Measurements from ENCODE around the gene LXN.

LXN gene

GRCh38 chr3:158642474-158643210 is 29.8 kb downstream of the LXN start:
- H3K9me3 ChIP-seq (ENCODE audit: insufficient read depth, low read depth, low read length): no peaks in the 10 kb centered on the region
- no peak overlapping the region for H3K4me3 ChIP-seq (ENCODE audit: low read length)
- no peaks in the 10 kb centered on the region for H3K27me3 ChIP-seq (ENCODE audit: insufficient read depth, low read length)
- H3K27ac ChIP-seq (ENCODE audit: low read depth, low read length): no peak overlapping the region
- H3K9ac ChIP-seq (ENCODE audit: low read depth, low read length): no peak overlapping the region
- 92% methylated on average over 6 of the region's 6 CpGs for WGBS
- H3K36me3 ChIP-seq (ENCODE audit: insufficient read depth, low read length): peaks cover 18% of the 10 kb centered on the region
- no peaks in the 10 kb centered on the region for H3K4me1 ChIP-seq (ENCODE audit: insufficient read depth, low read length)

- Histone ChIP-seq H3K27ac (ENCODE audit: low read depth, low read length) (no peak overlapping the region), H3K27me3 (ENCODE audit: insufficient read depth, low read length) (no peaks in the 10 kb centered on the region), H3K4me3 (ENCODE audit: low read length) (no peak overlapping the region), H3K9ac (ENCODE audit: low read depth, low read length) (no peak overlapping the region), H3K36me3 (ENCODE audit: insufficient read depth, low read length) (peaks cover 11% of the 10 kb centered on the region), H3K4me1 (ENCODE audit: insufficient read depth, low read length) (no peaks in the 10 kb centered on the region), H3K9me3 (ENCODE audit: insufficient read depth, low read depth, low read length) (no peaks in the 10 kb centered on the region)
- WGBS: 91% methylated on average over 7 of the region's 7 CpGs
These were observed 30.4 kb downstream of the LXN start for GRCh38 chr3:158642005-158642404.

DNA sequence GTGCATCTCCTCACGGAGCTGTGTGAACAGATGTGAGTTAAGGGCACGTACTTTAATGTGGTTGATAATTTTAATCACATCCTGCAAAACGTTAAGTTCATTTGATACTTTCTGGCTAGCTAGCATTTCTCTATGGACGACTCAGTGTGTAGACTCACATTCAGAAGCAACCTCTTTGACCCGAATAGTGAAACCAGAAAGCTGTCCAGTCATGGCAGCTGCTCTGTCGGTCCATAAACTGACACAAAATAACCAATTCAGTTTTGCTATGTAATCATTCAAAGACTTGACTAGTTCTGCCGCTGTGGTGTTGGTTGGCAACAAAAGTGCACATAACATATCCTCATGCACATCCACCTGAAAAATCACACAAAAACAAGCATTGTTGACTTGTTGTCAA is 31.8 kb downstream of the LXN start:
- Histone ChIP-seq H3K27ac (ENCODE audit: low read depth, low read length) (no peak overlapping the region), H3K9ac (ENCODE audit: low read depth, low read length) (no peak overlapping the region), H3K27me3 (ENCODE audit: insufficient read depth, low read length) (no peaks in the 10 kb centered on the region), H3K9me3 (ENCODE audit: insufficient read depth, low read depth, low read length) (no peaks in the 10 kb centered on the region), H3K4me1 (ENCODE audit: insufficient read depth, low read length) (no peaks in the 10 kb centered on the region), H3K36me3 (ENCODE audit: insufficient read depth, low read length) (no peaks in the 10 kb centered on the region), H3K4me3 (ENCODE audit: low read length) (no peak overlapping the region)
- WGBS: 92% methylated on average over 7 of the region's 7 CpGs

DNA sequence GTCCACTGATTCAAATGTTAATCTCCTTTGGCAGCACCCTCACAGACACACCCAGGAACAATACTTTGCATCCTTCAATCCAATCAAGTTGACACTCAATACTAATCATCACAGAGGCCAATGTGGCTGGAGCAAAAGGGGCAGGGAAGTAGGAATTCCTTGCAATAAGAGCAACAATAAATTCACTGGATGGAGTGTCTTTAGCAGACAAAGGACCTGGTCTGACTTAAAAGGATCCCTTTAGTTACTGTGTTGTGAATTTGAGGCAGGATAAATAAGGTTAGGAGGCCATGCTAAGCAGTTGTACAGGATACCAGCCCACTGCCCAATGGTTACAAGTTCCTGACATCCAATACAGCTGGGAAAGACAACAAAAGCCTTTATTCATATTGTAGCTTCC is 40.5 kb downstream of the LXN start:
- Histone ChIP-seq H3K27ac (ENCODE audit: low read depth, low read length) (no peak overlapping the region), H3K9me3 (ENCODE audit: insufficient read depth, low read depth, low read length) (no peaks in the 10 kb centered on the region), H3K4me1 (ENCODE audit: insufficient read depth, low read length) (peaks cover 9% of the 10 kb centered on the region), H3K27me3 (ENCODE audit: insufficient read depth, low read length) (no peaks in the 10 kb centered on the region), H3K36me3 (ENCODE audit: insufficient read depth, low read length) (no peaks in the 10 kb centered on the region), H3K9ac (ENCODE audit: low read depth, low read length) (no peak overlapping the region), H3K4me3 (ENCODE audit: low read length) (no peak overlapping the region)

DNA sequence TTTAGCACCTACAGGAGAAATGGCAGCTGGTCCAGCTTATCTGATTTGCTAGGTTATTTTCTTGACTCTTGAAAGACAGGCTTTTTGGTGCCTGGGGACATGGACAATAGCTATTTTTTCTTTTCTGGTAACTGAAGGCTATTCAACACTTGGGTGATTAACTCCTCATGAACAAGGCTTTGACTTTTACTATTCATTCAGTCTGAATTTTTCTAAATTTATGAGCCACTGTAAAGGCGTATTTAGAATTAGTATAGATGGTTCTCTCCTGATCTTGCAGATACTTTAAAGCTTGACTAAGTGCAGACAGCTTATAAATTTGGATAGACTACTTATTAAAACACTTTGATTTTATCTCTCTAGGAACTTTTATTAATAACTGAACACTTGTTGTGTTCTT is 46.6 kb downstream of the LXN start:
- Histone ChIP-seq H3K4me1 (ENCODE audit: insufficient read depth, low read length) (no peaks in the 10 kb centered on the region), H3K27me3 (ENCODE audit: insufficient read depth, low read length) (no peaks in the 10 kb centered on the region), H3K4me3 (ENCODE audit: low read length) (no peak overlapping the region), H3K9ac (ENCODE audit: low read depth, low read length) (no peak overlapping the region), H3K36me3 (ENCODE audit: insufficient read depth, low read length) (no peaks in the 10 kb centered on the region), H3K9me3 (ENCODE audit: insufficient read depth, low read depth, low read length) (peaks cover 6% of the 10 kb centered on the region), H3K27ac (ENCODE audit: low read depth, low read length) (no peak overlapping the region)
- WGBS: 50% methylated on average over 1 of the region's 1 CpG

DNA sequence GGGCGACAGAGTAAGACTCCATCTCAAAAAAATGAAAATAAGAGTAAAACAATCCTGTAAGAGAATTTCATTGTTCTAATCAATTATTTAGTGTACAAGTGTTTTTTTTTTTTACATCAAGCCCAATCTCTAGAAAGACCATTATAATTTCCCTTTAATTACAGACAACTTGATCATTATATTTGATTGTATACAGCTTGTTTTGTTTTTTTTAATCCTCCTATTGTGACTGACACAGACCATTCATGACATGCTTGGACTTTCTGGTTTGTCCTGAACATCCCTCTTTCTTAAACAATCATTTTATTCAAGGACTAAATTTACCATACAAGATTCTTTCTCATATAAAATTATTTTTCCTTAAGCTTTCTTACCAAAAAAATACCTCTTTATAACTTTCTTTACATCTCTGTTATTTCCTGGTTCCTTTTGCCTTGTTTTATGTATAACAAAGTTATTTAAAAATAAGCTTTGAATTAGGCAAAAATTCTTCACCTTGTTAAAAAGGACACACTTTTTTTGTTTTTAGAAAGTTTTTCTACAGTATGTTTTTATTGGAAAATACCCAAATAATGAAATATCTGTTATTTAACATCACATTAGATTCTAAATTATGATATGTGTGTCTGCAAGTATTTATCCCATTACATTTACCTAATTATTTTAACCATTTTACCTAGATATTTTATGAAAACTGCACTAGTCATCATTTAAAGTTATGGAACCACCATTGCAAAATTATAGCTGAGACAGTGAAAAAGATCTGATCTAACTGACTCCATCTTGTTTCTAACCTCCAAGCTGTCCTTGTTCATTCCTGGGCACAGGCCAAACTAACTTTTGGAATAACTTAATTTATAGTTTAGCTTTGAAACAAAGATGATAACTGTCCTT is 54.2 kb downstream of the LXN start:
- no CpG with 5 or more reads among the region's 1 CpG for WGBS
- Histone ChIP-seq H3K36me3 (ENCODE audit: insufficient read depth, low read length) (no peaks in the 10 kb centered on the region), H3K27me3 (ENCODE audit: insufficient read depth, low read length) (no peaks in the 10 kb centered on the region), H3K9ac (ENCODE audit: low read depth, low read length) (no peak overlapping the region), H3K9me3 (ENCODE audit: insufficient read depth, low read depth, low read length) (peaks cover 47% of the 10 kb centered on the region), H3K27ac (ENCODE audit: low read depth, low read length) (no peak overlapping the region), H3K4me3 (ENCODE audit: low read length) (no peak overlapping the region), H3K4me1 (ENCODE audit: insufficient read depth, low read length) (no peaks in the 10 kb centered on the region)

Data from HUES64 (cell line).